H54 (cell line): Measurements from ENCODE around the gene KRTAP5-8.
"Not testable (repeated sequence)": the region's sequence is repeated elsewhere in the genome, so short reads cannot be mapped to it uniquely, and the experiment has no call there.

Source experiments
- DNase-seq: peaks from one replicate; pipeline ENCODE4 v3.0.0; 2011; ENCODE audit warnings: low spot score, mixed read lengths; ENCODE audit not compliant: insufficient read length
- FAIRE-seq: peaks from 3 replicates; lab custom pipeline; 2011; peaks lifted over from hg19 to GRCh38; lab: Jason Lieb, UNC
- POLR2A ChIP-seq: IDR thresholded peaks from 2 replicates; pipeline ENCODE4 v1.6.1; 2011; ENCODE audit warnings: low read depth, mild to moderate bottlenecking, low read length

The KRTAP5-8 gene

GRCh38 chr11:71568704-71569349, 31.0 kb downstream of the KRTAP5-8 start:
- DNase-seq (no peak), FAIRE-seq (no peak)
- no peak for TF ChIP-seq POLR2A

- not testable (repeated sequence) for FAIRE-seq, DNase-seq
Measured at GRCh38 chr11:71571101-71571850, 33.5 kb downstream of the KRTAP5-8 start.

- FAIRE-seq (no peak), DNase-seq (no peak)
- no peak for TF ChIP-seq POLR2A
Measured at GRCh38 chr11:71572811-71573210, 35.0 kb downstream of the KRTAP5-8 start.

DNA sequence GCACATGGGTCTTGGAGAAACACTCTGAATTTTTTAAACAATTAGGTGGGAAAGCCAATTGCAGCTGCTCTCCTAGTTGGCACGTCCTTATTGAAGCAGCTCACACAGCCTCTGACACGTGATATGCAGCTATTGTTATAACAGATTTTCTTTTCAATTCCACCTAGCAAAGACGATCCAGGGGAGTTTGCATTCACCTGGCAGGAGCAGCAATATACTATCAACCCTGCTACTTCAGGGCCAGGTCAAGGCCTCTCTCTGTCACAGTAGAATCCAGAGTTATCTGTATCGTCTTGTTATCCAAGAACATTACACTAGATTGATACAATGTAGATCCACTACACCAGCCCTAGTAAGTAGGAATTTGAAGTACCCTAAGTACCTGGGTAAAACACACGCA, 36.6 kb downstream of the KRTAP5-8 start:
- no peak for TF ChIP-seq POLR2A
- DNase-seq (no peak), FAIRE-seq (no peak)

DNA sequence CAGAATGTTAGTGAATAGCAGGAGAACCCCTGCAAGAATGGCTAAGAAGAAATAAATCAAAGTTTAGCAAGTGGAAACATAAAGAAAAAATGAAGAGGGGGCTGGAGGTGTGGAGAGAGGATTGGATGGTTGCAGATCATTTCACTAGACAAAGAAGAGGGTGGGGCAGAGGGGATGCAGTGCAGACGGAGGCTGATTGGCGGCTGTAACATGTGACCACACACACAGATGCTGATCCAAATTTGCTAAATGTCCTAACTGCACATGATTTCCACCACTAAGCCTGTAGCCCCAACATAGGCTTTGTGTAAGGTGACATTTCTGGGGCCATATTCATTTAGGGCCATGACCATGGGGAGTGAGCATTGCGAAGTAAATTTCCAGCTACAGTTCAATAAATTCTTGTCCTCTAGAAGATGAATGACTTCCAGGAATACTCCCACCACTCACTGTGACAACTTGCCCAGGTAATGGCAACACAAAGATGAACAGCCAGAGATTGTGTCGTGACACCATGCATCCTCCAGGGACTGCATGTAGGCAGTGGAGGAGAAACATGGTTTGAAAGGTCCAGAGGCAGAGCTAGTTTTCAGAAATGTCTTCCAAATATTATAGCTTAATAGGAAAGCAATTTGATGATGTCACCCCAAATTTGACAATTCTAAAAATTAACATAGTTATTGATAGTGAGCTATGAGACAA, 38.0 kb downstream of the KRTAP5-8 start:
- FAIRE-seq (no peak), DNase-seq (no peak)
- no peak for TF ChIP-seq POLR2A

DNA sequence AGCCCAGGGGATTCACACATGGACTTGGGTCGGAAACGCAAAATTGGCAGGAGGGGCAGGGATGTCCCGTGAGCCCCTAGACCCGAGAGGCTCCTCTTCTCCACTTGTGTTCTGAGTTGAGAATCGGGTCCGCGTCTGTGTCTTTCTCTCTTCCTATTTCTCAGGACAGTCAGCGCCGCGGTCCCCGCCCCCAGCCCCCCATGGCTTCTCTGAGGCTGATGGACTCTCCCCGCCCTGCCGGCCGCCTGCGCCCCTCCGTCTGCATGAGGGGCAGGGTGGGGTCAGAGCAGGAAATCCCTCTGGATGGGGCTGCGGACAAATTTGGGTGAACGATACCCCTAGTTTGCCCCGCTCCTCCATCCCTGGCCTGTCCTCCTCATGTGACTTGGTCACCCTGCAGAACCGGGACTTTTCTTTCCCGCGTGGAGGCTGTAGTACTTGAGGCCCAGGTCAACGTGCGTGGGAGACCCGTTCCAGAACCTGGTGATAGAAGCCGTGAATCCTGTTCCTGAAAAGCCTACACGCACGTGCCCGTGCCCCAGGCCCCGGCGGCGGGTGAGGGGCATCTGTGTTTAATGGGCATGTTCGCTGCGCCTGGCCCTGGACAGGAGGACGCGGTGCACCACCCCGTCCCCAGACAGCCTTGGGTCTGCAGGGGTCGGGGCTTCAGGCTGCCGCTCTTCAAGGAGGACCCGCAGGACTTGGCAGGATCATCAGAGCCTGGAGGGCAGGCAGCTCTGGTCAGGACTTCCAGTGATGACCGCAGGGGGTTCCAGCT, 39.1 kb downstream of the KRTAP5-8 start:
- FAIRE-seq, DNase-seq: not testable (repeated sequence)

GRCh38 chr11:71577469-71578004, 39.7 kb downstream of the KRTAP5-8 start:
- no peak for FAIRE-seq
- no peak for DNase-seq
- no peak for TF ChIP-seq POLR2A

DNA sequence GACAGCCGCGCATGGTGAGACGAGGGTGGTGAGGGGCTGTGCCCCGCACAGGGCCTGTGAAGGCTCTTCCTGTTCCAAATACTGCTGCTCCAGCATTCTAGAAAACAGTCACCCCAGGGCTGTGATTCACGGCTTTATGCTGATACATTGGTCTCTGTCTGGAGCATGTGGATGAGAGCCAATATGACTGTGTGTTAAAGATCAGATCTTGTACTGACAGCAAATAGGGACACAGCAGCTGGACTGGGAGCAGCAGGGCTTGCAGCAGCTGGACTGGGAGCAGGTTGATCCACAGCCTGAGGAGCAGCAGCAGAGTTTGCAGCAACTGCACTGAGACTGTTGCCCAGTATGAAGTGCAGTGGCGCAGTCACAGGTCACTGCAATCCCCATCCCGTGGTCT, 41.7 kb downstream of the KRTAP5-8 start:
- not testable (repeated sequence) for DNase-seq, FAIRE-seq

DNA sequence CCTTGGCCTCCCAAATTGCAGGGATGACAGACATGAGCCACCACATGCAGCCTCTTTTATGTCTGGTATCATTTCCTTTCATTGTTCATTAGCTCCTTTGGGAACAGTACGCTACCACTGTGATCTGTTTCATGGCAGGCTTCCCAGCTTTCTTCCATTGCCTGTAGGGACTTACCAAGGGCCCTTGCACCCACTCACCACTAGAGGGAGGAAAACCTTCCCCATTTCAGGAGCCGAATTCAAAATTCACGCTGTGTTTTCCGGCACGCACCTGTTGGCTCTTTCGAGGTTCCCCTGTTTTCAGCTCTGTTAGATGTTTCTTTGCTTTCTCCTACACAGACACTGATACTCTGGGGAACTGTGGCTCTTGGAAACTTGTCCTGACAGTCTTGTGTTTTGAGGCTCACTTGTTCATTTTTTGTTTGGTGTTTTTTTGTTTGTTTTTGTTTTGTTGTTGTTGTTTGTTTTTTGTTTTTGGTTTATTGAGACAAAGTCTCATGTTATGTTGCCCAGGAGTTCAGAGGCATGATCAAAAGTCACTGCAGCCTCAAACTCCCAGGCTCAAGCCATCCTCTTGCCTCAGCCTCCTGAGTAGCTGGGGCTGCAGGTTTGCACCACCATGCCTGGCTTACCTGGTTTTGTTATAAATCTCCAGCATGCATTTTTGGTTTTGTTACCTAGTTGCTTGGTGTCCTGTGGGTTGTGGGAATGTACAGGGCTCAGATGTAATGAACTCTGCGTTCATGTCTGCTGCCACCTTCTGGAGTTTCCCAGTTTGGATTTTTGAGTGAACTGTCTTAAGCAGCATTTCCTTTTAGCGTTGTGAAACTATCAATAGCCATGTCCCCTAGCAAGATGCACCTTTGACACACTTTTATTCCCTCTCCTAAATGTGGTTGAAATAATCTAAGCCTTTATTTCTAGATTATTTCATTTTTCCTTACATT, 42.5 kb downstream of the KRTAP5-8 start:
- no peak for TF ChIP-seq POLR2A
- peak; percentile 55 for DNase-seq
- FAIRE-seq, result no peak

GRCh38 chr11:71581826-71582225, 44.0 kb downstream of the KRTAP5-8 start:
- no peak for TF ChIP-seq POLR2A
- DNase-seq (no peak), FAIRE-seq (no peak)

DNA sequence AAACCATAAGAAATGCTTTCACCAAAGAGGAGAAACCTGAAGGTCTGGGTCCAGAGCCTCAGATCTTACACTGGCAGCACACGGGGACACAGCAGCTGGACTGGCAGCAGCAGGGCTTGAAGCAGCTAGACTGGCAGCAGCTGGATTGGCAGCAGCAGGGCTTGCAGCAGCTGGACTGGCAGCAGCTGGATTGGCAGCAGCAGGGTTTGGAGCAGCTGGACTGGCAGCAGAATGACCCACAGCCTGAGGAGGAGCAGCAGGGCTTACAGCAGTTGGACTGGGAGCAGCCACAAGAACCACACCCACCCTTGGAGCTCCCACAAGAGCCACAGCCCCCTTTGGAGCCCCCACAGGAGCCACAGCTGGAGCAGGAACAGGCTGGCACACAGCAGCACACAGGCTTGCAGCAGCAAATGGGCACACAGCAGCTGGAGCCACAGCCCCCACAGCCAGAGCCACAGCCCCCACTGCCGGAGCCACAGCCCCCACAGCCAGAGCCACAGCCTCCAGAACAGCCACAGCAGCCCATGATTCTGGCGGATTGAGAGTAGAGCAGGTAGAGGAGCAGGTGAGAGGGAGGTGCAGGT, 44.6 kb downstream of the KRTAP5-8 start, which contains the start of gene KRTAP5-11:
Gene KRTAP5-11, minus strand, starts transcription at position 567 of the 587 bp plus-strand sequence. Its CDS starts 38 bp downstream, at position 529.
- DNase-seq, result no peak
- TF ChIP-seq POLR2A, result no peak
- FAIRE-seq, result no peak

GRCh38 chr11:71582969-71583368, 45.1 kb downstream of the KRTAP5-8 start:
- DNase-seq, FAIRE-seq: not testable (repeated sequence)

- FAIRE-seq, result not testable (repeated sequence)
Measured at GRCh38 chr11:71585673-71586072, 47.8 kb downstream of the KRTAP5-8 start.

GRCh38 chr11:71588314-71588713, 50.5 kb downstream of the KRTAP5-8 start:
- not testable (repeated sequence) for DNase-seq, FAIRE-seq

More at GRCh38 chr11:71585673-71586072, 47.8 kb downstream of the KRTAP5-8 start:
- DNase-seq, result not testable (repeated sequence)
